Esophagus squamous epithelium (tissue), 4 donors: ENCODE data around the gene TEX12.

Experiments used
- POLR2A ChIP-seq, 4 donors: fragments of 450-650 bp; IDR thresholded peaks; one replicate each; pipeline ENCODE4 v1.6.1; 2017; ENCODE audit warnings: antibody characterized with exemption in 4 of 4, mild to moderate bottlenecking in 4 of 4, moderate library complexity in 3 of 4
- TF ChIP-seq, protein P1 (sequence below), 6 experiments: fragments of 450-650 bp in 4 of 6; fragments of 200-600 bp in 2 of 6; sonication (generic) in 2 of 6; IDR thresholded peaks; one replicate each; pipeline ENCODE4 v1.5.1; 2016 to 2019; ENCODE audit warnings: antibody characterized with exemption in 6 of 6, mild to moderate bottlenecking in 4 of 6, moderate library complexity in 4 of 6

DNA sequence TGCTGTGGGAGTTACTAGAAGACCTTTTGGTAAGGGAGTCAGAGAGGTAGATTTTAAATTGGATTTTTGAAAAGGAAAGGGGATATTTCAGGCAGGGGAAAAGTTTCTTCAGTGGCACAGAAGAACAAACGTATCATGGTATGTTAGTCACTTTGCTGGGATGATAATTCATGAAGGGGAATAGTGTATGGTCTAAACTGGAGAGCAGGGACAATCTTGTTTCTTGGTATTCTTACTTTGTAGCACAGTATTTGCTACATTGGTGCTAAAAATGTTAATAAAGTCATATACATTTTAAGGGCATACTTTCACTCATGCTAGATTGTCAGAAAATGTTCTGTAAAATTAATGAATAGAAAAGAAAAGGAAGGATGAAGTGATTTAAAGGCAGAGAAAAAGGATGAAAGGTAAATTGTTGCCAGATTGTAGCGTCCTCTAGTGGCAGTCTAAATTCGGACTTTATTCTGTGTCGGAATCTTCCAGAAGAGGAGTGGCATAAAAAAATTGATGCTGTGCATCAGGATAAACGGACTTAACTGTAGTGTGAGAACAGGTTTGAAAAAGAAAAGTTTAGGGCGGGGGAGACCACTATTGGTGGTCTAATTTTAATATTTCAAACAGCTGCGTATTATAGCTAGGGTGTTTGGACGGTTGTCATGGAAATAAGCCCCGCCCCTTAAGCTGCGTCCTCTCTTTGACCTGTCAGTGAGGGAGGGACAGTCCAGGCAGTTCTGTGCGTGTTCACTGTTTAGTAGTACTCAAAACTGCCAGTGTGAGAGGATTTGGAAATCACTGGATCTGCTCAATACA lies 7.8 kb downstream of the TEX12 start, which contains the start of gene BCO2:
- TF ChIP-seq POLR2A (IDR thresholded peaks at IDR 0.05): no peak
- TF ChIP-seq, protein P1, sequence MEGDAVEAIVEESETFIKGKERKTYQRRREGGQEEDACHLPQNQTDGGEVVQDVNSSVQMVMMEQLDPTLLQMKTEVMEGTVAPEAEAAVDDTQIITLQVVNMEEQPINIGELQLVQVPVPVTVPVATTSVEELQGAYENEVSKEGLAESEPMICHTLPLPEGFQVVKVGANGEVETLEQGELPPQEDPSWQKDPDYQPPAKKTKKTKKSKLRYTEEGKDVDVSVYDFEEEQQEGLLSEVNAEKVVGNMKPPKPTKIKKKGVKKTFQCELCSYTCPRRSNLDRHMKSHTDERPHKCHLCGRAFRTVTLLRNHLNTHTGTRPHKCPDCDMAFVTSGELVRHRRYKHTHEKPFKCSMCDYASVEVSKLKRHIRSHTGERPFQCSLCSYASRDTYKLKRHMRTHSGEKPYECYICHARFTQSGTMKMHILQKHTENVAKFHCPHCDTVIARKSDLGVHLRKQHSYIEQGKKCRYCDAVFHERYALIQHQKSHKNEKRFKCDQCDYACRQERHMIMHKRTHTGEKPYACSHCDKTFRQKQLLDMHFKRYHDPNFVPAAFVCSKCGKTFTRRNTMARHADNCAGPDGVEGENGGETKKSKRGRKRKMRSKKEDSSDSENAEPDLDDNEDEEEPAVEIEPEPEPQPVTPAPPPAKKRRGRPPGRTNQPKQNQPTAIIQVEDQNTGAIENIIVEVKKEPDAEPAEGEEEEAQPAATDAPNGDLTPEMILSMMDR (IDR thresholded peaks at IDR 0.05): peak; percentile 65 to 92 (median 80)
